Vagina (tissue), 2 donors: ENCODE results near the gene ITGA6.

Experiments
- CTCF ChIP-seq, 3 experiments: fragments of 450-650 bp in 2 of 3; fragments of 200-600 bp in 1 of 3; sonication (generic) in 1 of 3; IDR thresholded peaks; one replicate each; pipeline ENCODE4 v1.5.1; 2017 to 2019; ENCODE audit warnings: antibody characterized with exemption in 3 of 3, mild to moderate bottlenecking in 2 of 3, moderate library complexity in 2 of 3
- POLR2AphosphoS5 ChIP-seq, 2 donors: sonication (generic); formaldehyde crosslinking; IDR thresholded peaks; one replicate each; pipeline ENCODE4 v1.9.0; 2017; ENCODE audit warnings: antibody characterized with exemption in 2 of 2, mild to moderate bottlenecking in 2 of 2, low read depth in 1 of 2; ENCODE audit not compliant: insufficient read depth in 1 of 2

- TF ChIP-seq POLR2AphosphoS5 (IDR thresholded peaks at IDR 0.05; ENCODE audit: insufficient read depth in 1 of 2, low read depth in 1 of 2) (no peak), CTCF (IDR thresholded peaks at IDR 0.05) (no peak)
These were observed 45.8 kb downstream of the ITGA6 start for GRCh38 chr2:172473167-172473566.
